HG03139 (cell line): Measurements from ENCODE around the gene NPAT.
"Not testable (repeated sequence)": the region's sequence is repeated elsewhere in the genome, so short reads cannot be mapped to it uniquely, and the experiment has no call there.

ENCODE experiments used
- ATAC-seq: cut with Tn5 transposase; IDR thresholded peaks from one replicate; pipeline ENCODE4 v1.9.1; 2021; ENCODE audit not compliant: unreplicated experiment

Gene NPAT

DNA sequence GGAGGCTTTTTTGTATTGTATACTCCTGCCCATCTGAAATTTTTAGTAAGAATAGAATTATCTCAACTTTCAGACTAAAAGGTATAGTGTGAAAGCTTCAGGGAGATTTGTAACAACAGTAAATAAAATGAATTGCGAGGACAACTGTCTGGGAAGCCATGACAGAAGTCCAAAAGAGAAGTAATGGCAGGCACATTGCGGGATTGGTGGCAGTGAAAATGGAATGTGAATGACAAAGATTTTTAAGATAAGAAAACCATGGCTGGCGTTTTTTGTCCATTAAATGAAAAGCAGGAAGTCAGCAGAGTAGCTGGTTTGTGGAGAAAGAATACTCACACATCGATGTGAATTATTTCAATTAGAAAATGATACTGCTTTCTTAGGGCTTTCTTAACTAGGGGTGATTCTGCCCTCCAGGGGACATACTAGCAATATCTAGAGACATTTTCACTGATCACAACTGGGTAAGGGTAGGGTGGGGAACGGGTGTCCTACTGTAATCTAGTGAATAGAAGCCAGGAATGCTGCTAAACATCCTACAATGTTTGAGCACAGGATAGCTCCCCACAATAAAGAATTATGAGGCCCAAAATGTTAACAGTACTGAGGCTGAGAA, 1.6 kb downstream of the NPAT start:
- no peak for ATAC-seq

DNA sequence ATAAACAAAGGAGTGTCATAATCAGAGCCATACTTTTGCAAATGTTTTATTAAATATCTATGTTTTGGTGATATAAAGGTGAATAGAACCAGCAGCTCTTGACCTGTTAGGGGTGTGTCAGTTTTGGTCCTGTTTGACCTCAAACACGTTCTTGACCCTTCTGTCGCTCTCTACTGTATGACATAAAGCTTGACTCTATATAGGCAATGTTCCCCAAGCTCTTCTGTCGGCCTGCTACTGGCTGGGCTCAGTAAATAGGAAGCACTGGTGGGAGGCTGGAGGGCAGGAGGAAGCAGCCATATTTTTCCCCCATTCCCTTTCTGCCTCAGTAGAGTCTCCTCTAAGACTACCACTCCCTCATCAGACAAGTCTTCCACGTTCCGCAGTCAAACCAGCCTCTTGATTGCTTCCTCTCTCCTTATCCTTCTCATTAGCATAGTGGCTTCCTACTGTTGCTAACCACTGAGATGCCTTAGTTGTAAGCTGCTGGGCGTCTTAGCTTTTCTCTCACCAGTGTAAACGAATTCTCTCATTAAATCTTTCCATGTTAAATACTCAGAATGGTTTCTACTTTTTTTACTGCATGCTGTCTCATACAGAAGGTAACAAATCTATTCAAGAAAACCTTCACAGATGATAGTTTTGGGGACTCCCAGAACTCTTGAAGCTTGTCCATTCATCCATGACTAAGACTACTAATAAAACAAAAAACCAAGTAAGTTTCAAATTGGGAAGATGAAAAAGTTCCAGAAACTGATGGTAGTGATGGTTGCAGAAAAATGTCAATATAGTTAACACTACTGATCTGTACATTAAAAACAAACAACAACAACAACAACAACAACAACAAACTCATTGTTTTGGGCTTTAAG, 3.3 kb downstream of the NPAT start:
- no peak for ATAC-seq

DNA sequence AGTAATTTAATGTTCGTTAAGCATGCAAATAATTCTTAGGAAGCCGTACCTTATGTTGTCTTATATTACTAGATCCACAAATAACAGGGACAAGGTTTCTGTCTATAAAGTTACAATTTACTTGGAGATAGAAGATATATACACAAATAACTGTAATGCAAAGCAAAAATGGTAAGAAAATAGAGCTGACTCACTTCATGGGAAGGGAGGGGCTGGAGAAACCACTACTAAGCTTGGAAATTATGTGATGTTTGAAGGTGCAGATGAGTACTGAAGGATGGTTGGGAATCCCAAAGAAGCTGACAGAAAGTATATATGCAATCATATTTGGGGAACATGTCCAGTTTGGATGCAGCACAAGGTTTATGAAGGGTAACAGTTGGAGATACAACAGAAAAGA, 4.0 kb downstream of the NPAT start:
- ATAC-seq = no peak

- no peak for ATAC-seq
These were observed 5.5 kb downstream of the NPAT start for GRCh38 chr11:108216988-108217387.

DNA sequence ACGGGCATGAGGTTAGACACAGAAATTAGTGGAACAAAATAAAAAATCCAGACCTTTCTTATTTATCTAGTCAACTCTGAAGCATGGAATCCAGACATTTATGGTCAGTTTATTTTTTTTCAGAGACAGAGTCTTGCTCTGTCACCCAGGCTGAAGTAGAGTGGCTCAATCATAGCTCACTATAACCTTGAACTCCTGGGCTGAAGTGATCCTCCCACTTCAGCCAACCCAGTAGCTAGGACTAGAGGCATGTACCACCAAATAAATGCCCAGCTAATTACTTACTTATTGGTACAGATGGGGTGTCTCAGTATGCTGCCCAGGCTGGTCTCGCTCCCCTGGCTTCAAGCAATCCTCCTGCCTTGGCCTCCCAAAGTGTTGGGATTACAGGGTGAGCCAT, 8.7 kb downstream of the NPAT start:
- no peak for ATAC-seq

DNA sequence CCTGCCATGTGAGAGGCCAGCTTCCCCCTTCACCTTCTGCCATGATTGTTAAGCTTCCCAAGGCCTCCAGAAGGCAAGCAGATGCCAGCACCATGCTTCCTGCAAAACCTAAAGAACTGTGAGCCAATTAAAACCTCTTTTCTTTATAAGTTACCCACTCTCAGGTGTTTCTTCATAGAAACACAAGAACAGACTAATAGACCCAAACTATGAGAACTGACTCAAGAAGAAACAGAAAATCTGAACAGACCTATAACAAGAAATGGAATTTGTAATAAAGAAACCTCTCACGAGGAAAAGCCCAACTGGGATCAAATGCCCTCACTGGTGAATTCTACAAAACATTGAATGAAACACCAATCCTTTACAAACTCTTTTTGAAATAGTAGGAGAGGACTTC, 12.0 kb downstream of the NPAT start:
- ATAC-seq = no peak

DNA sequence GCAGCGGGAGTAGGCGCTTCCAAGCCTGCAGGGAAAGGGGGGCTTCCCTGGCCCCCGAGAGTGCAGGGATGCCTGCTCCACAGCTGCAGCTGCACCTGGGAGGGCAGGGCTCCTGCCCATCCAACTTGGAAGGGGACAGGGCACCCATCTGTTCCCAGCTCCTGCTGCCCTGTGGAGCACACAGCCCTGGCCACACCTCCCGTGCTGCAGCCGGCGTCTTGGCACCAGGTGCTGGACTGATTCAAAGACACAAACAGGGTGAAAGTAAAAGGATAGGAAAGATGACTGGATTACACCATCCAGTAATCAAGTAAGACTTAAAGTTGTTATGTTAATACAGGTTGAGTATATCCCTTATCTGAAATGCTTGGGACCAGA, 14.8 kb downstream of the NPAT start:
- no peak for ATAC-seq

DNA sequence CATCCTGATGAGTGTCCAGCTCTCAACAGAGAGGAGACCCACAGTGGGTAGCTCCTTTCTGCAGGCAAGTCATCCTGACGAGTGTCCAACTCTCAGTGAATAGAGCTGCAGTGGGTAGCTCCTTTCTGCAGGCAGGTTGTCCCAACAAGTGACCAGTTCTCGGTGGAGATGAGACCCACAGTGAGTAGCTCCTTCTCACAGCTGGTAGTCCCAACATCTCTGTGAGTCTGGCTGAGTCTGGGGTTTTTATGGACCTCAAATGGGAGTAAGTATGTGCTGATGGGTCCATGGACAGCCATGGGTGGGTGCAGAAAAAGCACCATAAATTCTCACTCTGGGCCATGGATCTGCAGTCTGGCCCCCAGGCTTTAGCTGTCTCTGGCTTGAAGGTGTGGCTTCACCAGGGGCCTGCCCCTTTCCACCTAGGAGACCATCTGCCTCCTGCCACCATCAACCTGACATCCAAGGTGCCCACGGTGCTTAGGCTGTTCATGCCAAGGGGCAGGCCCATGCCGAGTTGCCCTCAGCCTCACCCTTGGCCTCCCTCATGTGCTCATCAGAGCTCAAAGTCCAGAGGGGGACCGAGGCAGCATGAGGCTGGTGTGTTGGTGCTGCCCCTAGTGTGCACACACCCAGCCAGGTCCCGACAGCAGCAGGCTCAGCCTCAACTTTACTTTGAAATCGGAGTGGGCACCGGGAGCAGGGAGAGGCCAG, 15.3 kb downstream of the NPAT start:
- no peak for ATAC-seq

GRCh38 chr11:108206171-108206570, 16.3 kb downstream of the NPAT start:
- no peak for ATAC-seq

DNA sequence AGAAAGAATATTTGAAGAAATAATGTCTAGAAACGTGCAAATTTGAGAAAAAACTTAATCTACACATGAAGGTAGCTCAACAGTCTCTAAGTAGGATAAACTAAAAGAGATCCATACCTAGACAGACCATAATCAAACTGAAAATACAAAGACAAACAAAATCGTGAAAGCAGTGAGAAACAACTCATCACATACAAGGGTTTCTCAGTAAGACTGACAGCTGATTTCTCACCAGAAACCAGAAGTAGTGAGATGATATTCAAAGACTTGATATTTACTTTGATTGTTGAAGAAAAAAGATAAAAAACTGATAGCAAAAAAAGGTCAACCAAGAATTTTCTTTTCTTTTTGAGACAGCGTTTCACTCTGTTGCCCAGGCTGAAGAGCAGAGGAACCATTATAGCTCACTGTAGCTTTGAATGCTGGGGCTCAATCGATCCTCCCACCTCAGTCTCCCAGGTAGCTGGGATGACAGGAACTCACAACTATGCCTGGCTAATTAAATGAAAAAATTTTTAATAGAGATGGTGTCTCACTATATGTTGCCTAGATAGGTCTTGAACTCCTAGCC, 17.4 kb downstream of the NPAT start:
- ATAC-seq = no peak

GRCh38 chr11:108204376-108204775, 18.1 kb downstream of the NPAT start:
- no peak for ATAC-seq

DNA sequence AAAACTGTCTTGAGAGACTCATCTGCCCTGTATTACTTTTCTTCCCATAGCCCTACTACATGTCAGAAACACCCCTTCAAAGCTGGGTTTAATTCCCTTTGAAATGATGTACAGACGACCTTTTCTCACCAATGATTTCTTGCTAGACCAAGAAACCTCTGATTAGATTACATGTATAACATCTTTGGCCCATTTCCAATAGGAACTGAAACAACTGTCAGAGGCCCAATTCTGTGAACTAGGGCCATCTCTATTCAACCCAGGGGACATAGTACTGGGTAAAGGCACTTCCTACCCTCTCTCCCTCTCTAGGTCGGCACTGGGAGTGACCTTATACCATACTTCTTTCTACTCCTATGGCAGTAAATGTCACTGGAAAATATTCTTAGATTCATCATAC, 19.4 kb downstream of the NPAT start:
- ATAC-seq = no peak

DNA sequence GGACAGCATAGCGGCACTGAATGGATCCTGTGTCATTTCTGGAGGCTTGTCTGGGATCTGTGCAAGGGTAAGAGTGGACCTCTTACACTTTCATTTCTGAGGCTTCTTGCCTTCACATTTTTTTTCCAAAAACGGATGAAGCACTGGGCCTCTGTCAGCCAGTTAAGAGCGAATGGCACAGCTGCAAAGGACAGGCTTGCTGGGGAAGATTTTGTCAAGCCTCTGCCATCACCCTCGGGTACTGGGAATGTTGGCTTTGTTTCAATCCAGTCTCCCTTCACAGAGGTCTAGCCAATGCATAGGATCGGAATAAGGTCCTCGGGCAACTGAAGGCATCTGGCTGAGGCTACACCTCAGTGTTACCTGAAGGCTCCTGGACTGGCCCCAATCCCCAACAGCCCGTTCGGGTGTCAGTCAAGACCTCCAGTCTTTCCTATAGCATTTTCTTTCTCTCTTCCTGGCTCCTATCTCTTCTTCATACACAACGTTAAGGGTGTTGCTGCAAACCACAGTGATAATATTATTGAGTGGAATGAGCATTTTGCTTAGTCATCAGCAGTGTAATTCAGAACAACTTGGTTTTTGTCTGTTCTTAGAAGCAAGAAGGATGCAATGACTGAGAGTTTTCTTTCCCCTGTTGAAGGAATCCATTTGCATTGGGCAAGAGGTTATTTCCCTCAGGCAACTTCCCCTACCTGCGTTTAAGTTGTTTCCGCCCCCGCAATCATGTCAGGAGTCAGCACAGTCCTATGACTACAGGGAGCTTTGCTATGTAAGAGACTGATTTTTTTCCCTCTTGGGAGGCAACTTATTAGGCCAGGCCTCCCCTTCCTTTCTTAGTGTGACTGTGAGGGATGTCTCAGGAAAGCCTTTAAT, 22.8 kb downstream of the NPAT start:
- peak; percentile 47 for ATAC-seq

DNA sequence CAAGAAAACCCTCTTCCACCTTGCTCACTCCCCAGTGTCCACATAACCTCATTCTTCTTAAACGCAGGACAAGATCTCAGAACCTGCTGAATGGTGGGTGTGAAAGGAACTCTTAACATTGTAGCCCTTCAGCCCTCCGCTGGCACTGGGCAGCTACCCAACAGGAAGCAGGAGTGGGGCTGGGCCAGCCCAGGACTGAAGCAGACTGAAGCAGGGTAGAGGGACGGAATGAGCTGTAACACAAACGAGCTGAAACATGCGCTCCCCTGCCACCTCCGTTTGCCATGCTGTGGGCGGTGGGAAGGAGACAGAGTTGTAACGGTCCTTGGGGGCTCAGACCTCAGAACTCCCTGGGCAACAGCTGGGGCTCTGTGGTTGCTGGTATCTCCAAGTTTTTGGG, 23.6 kb downstream of the NPAT start:
- no peak for ATAC-seq

GRCh38 chr11:108197351-108197750, 25.1 kb downstream of the NPAT start:
- ATAC-seq = no peak

DNA sequence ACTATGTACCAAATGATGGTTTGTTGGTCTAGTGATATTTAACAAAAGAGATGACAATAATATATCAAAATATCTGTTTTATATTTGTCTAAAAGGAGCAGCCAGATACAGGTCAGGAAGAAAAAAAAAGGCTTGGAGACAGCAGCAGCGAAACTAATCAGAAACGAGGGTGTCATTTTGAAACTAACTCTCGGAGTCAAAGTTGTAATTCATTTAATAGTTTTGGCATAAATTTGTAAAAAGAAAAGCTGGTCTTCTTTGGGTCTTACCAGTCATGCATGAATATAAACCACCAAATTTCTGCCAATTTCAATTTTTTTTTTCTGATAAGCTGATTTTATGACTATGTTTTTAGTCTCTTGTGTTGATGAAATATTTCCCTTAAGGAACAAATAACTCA, 25.5 kb downstream of the NPAT start:
- no peak for ATAC-seq

GRCh38 chr11:108193725-108194124, 28.7 kb downstream of the NPAT start:
- no peak for ATAC-seq

DNA sequence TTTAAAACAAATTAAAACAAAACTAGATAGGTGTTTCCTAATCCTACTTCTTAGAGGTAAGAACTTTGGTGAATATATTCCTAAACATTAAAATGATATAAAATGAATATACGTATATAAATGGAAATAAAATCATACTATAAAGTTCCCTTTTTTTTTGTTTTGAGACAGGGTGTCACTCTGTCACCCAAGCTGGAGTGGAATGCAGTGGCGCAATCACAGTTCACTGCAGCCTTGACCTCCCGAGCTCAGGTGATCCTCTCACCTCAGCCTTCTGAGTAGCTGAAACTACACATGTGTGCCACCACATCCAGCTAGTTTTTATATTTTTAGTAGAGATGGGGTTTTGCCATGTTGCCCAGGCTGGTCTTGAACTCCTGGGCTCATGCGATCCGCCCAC, 44.9 kb downstream of the NPAT start:
- no peak for ATAC-seq

GRCh38 chr11:108170184-108170583, 52.3 kb downstream of the NPAT start:
- ATAC-seq = no peak

DNA sequence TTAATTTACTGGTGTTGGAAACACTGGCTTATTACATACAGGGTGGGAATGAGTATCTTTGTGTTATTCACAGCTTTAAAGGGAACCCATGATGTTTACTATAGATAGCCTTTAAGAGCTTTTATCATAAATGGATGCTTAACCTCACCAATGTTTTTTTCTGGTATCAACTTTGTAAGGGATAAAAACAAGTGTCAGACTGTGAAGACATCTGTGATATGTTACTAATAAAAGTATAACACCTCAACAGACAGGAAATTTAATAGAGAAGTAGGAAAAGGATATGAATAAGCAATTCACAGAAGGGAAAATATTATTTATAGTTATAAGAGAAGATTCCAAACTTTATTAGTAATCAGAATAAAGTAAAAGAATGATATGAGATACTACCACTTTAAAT, 54.8 kb downstream of the NPAT start:
- ATAC-seq = no peak

DNA sequence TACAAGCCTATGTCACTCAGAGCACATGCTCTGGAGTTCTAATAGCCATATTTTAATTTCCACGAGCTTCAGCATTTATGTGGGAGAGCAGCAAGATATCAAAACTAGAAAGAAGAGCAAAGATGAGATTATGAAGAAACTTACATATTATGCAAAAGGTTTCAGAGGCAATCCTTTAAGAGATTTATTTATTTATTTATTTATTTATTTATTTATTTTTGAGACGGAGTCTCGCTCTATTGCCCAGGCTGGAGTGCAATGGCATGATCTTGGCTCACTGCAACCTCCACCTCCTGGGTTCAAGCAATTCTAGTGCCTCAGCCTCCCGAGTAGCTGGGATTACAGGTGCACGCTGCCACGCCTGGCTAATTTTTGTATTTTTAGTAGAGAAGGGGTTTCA, 59.6 kb downstream of the NPAT start:
- not testable (repeated sequence) for ATAC-seq
